ACHN (cell line): ENCODE measurements around the gene TNS3.

Experiments used
- DNase-seq: peaks from one replicate; pipeline ENCODE4 v3.0.0-alpha.2; 2015
- in situ Hi-C: cut with HindIII; loops from 2 replicates; pipeline ENCODE4 v1.10.0; 2017; ENCODE audit warnings: low sequenced_read_pairs, low pct_ligation_motif_present, low pct_unique_long_range_greater_than_20kb

TNS3 gene

DNA sequence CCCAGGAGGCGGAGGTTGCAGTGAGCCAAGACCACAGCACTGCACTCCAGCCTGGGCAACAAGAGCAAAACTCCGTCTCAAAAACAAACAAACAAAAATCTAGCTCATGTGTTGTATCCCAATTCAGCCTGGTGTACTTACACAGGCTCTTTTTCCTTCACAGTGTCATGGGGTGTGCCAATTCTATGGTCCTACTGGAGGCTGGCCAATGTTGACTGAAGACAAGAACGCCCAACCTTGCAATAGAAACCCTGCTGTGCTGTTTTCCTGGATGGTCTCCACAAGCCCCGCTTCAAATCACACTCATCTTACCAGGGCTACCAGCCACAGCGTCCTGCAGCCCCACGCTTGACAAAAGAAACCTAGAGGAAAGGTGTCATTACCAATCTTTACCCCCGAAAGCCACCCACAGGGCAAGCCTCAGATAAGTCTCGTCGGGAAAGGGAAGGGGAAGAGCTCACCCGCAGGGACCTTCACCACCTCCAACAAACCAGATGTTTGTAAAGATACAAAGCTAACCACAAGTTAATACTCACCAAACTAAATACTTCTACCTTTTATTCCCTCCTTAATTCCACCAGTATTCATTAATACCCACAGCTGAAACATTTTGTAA lies 64.8 kb downstream of the TNS3 start:
- DNase-seq = no peak
- in situ Hi-C loops = no loop called here

- DNase-seq = no peak
- in situ Hi-C loops = no loop called here
These were observed 65.5 kb downstream of the TNS3 start for GRCh38 chr7:47516386-47516785.

DNA sequence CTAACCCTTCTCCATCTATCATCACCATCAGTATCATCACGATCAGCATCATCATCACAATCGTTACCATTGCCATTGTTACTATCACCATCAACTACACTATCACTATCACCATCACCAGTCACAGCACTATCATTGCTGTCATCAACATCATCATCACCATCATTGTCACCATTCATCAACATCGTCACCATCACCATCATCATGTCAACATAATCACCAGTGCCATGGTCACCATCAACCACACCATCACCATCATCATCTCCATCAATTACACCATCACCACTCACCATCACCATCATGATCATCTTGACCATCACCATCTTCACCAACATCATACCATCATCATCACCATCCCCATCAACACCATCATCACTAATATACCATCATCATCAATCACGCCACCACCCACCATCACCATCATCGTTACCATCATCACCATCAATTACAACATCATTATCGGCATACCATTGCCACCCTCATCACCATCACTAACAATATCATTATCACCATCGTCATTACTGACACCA lies 66.5 kb downstream of the TNS3 start:
- DNase-seq = no peak
- in situ Hi-C loops = no loop called here

DNA sequence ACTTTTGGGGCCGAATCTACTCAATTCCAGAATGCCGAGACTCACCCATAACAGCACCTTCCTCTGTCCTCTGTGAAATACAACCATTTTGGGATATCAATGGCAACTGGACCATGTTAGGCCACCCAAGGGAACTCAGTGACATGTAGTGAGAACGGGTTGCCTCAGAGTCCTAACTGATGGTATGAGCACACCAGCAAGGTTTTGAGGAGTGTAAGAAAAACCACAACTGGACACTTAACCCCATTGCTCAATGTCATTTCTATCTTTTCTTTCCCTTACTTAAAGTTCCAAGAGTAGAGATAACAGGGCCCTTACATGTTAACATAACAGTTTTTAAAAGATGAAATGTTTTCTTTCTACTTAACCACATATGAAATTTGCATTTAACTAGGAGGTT lies 67.1 kb downstream of the TNS3 start:
- no peak for DNase-seq
- in situ Hi-C loops = no loop called here

- in situ Hi-C loops = no loop called here
- DNase-seq = no peak
These were observed 67.5 kb downstream of the TNS3 start for GRCh38 chr7:47514367-47514766.

DNA sequence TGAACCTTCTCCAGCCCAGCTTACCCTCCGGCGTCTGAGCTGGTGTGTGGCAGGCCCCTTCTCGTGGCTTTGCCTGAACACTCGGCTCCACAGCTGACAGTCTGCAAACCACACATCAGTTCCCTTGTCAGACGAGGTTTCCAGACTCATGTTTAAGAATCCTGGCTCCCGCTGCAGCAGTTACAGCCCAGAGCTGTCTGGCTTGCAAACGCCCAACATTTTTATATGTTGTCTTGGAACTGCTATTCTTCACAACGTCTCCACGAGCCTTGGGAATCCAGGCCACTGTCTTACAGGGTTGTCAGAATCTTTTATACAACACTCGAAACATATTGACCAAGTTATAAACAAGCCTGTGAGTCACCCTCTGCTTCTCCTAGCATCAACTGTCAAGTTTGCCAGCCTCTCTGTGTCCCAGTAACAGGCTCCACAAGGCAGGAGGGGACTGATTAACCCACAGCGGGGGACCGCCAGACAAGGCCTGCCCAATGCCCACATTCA lies 68.1 kb downstream of the TNS3 start:
- in situ Hi-C loops = no loop called here
- DNase-seq = no peak

DNA sequence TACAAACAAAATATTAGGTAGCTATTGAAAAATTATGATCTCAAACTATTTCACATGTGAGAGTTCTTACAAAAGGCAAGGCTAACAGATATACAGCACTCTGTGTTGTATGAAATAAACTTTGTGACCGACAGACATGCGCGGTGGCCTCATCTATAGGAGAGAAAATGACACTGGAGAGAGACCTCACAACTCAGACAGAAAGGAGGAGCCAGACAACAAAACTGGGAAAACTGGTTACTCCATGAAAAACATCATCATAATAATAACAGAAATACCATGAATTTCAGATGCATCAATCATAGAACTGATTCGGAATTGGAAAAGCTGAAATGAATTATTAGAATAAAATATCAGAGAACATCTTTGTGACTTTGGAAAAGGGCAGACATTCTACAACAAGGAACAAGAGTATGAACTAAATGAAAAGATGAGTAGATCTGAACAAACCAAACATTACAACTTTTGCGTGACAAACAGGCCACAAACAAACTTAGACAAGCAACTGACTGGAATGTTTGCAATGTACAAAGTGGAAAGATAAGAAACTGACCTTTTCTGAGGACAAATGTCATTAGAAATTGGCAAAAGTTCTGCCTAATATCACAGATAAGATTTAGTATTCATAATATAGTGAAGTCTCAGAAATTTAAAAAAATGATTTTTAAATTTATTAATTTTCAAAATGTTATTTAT lies 69.3 kb downstream of the TNS3 start:
- no peak for DNase-seq
- in situ Hi-C loops = no loop called here

DNA sequence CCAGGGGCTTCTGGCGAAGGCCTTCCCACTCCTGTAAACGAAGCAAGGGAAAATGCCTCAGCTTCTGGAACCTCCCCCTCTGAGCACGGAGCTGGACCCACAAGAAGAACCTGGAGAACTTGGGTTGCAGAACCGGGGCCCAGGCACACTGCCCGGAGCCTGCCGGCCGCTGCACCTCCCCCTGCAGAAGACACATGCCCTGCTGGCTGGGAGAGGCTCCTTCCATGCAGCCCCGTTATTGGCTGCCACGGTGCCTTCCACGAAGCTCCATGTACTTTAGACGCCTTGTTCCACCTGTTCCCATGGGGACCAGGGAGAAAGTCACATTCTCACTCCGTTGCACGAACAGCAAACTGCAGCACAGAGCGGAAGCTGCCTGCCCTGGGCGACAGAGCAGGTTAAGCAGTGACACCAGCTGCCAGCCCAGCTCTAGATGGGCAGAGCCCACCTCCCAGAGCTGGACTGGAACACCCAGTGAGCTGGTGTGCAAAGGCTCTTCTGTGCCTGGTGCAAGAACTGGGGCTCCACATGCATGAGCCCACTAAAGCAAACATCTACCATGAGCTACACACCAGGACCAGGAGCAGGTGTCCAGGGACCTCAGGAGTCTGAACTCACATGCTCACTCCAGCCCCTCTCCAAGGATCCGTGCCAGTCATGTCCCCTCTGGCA lies 70.1 kb downstream of the TNS3 start:
- in situ Hi-C loops = no loop called here
- DNase-seq = no peak

GRCh38 chr7:47510786-47511185 lies 71.1 kb downstream of the TNS3 start:
- no peak for DNase-seq
- in situ Hi-C loops = no loop called here

DNA sequence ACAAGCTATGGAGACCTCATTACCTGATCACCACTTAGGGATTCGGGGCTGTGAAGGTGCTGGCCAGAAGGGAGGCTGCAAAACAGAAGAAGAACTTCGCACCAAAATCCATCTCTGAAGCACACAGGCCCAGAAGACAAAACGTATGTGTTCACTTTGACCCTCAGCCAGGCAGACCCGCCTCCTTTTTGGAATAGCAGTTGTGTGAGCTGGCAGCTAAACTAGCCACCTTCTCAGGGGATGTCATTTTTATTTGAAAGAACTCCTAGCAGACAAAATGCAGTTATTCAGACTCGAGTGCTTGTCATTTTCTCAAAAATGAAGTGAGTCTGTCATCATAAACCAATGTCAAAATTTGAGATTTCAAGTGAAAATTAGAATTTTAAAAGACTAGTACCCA lies 71.7 kb downstream of the TNS3 start:
- no peak for DNase-seq
- in situ Hi-C loops = no loop called here

- no peak for DNase-seq
- in situ Hi-C loops = no loop called here
These were observed 72.3 kb downstream of the TNS3 start for GRCh38 chr7:47509571-47509970.

DNA sequence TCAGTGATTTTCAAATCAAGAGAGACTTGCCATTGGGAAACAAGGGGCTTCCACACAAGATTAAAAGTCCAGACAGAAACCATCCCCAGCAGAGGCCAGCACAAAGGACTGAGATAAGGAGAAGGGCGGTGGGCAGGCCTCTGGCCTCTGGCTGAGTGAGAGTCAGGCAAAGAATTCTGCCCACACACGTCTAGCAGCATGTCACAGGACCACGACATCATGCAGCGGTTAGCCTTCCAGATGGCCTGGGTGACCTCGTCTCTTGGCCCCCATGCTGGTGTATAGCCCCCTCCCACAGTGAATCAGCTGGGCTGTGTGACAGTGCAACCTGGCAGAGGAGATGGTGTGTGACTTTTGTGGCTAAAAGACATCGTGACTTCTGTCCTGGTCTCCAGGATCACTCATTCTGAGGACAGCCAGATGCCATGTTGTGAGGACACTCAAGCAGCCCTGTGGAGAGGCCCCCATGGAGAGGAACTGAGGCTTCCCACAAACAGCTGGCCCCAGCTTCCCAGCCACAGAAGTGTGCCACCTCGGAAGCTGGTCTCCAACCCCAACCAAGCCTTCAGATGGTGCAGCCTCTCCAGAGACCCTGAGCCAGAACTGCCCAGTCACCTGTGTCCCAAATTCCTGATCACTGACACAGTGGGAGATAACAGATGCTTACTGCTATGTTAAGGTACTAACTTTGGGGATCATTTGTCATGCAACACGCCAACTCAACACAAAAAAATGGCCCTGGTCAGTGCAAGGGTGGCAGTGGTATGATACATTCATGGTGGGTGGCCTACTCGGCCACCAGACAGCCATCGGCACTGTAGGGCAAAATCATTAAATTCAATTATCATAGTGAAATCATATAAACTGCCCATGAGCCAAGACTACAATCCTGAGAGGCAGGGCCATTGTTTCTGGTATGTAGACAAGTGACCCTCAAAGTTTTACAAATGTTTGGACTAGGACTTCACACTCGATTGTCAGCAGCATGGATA lies 73.2 kb downstream of the TNS3 start:
- no peak for DNase-seq

GRCh38 chr7:47507522-47507921 lies 74.4 kb downstream of the TNS3 start:
- no peak for DNase-seq
- in situ Hi-C loops = no loop called here

More for the DNA sequence above, 73.2 kb downstream of the TNS3 start:
- in situ Hi-C loops = no loop called here

- DNase-seq = no peak
- in situ Hi-C loops = no loop called here
These were observed 75.2 kb downstream of the TNS3 start for GRCh38 chr7:47506382-47507339.

DNA sequence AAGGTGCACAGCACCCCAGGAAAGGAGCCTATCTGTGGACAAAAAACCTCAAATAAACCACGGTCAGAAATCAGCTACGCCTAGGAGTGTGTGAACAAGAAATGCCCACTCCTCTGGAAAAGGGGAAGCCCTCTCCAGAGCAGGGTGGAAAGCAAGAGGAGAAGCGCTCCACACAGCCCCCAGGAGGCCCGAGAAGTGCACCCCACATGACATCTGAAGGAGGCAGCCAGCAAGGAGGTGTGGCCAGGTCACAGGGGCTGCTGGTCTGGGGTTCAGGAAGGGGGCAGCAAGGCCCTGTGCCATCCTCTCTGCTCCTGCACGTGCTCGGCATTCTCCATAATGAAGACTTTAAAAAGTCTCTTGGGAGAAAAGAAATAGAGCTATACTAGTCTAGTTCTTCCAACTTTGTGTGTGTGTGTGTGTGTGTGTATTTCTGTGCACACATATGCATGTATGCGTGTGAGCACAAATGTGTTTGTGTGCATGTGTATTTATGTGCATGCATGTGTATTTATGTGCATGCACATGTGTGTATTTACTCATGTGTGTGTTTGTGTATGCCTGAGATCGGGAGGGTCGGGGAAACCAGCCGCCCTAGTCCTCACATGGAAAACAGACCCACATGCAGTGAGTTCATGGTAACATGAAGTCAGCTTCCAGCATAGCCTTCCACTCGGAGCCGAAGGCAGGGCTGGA lies 76.5 kb downstream of the TNS3 start:
- no peak for DNase-seq
- in situ Hi-C loops = no loop called here

- DNase-seq = no peak
- in situ Hi-C loops = no loop called here
These were observed 77.2 kb downstream of the TNS3 start for GRCh38 chr7:47504551-47505311.
